Glutamatergic neuron (in vitro differentiated cells): ENCODE measurements around the gene ATP11B. TPM values are rescaled to one million over a fixed set of nuclear protein-coding genes. Genes with fewer than 3 reads are reported as not detected.

Source experiments
- DNase-seq: peaks from one replicate; pipeline ENCODE4 v3.0.0; 2022
- H3K27ac Mint-ChIP-seq: one replicate; pipeline ENCODE4 v1.8.0; 2020; ENCODE audit warnings: mild to moderate bottlenecking, mixed read lengths, inconsistent platforms; ENCODE audit not compliant: unreplicated experiment
- H3K27me3 Mint-ChIP-seq: one replicate; pipeline ENCODE4 v1.8.0; 2020; ENCODE audit warnings: mild to moderate bottlenecking, moderate library complexity, mixed read lengths, inconsistent platforms; ENCODE audit not compliant: unreplicated experiment
- H3K36me3 Mint-ChIP-seq: one replicate; pipeline ENCODE4 v1.8.0; 2020; ENCODE audit warnings: mild to moderate bottlenecking, mixed read lengths, inconsistent platforms; ENCODE audit not compliant: unreplicated experiment
- H3K4me1 Mint-ChIP-seq: one replicate; pipeline ENCODE4 v1.8.0; 2020; ENCODE audit warnings: mild to moderate bottlenecking, low read depth, mixed read lengths, inconsistent platforms; ENCODE audit not compliant: unreplicated experiment
- H3K4me3 Mint-ChIP-seq: one replicate; pipeline ENCODE4 v1.8.0; 2020; ENCODE audit warnings: mild to moderate bottlenecking, mixed read lengths, inconsistent platforms; ENCODE audit not compliant: unreplicated experiment
- H3K9me3 Mint-ChIP-seq: one replicate; pipeline ENCODE4 v1.8.0; 2020; ENCODE audit warnings: mild to moderate bottlenecking, moderate library complexity, mixed read lengths, inconsistent platforms; ENCODE audit not compliant: unreplicated experiment
- total RNA-seq: library from RNA; stranded (reverse); fragmentation: NEBNext Ultra II Directional; extraction: Animal tissue kit (Norgen Biotek cat#: 25700); gene quantifications from one replicate; pipeline ENCODE4 v1.2.1, GENCODE V29; 2021; ENCODE audit not compliant: unreplicated experiment
- TF ChIP-seq, protein P1 (sequence below): fragments of 200-600 bp; sonication (generic); IDR thresholded peaks from one replicate; pipeline ENCODE4 v1.5.0; 2021; ENCODE audit not compliant: partially characterized antibody, unreplicated experiment

ATP11B gene
- total RNA-seq, 1 donor from 2014 or later: 36.2 TPM

DNA sequence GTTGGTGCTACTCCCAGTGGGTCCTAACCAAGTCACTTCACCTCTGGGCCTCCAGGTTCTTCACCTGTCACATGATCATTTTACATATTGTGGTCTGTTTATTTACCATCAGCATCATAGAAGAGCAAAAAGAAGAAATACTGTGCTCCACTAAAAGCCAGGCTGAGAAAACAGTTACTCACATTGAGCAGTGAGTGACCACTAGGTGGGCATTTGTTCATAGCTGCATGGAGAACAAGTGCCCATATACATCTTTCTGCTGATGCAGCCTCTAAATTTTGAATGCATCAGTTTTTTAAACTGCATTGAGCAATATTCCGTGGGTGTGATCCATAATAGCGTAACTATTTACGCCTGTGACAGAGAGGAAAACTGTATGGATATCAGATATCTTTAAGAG, 110.9 kb downstream of the ATP11B start:
- TF ChIP-seq, protein P1, sequence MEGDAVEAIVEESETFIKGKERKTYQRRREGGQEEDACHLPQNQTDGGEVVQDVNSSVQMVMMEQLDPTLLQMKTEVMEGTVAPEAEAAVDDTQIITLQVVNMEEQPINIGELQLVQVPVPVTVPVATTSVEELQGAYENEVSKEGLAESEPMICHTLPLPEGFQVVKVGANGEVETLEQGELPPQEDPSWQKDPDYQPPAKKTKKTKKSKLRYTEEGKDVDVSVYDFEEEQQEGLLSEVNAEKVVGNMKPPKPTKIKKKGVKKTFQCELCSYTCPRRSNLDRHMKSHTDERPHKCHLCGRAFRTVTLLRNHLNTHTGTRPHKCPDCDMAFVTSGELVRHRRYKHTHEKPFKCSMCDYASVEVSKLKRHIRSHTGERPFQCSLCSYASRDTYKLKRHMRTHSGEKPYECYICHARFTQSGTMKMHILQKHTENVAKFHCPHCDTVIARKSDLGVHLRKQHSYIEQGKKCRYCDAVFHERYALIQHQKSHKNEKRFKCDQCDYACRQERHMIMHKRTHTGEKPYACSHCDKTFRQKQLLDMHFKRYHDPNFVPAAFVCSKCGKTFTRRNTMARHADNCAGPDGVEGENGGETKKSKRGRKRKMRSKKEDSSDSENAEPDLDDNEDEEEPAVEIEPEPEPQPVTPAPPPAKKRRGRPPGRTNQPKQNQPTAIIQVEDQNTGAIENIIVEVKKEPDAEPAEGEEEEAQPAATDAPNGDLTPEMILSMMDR: no peak
- no peak overlapping the region for H3K4me3 Mint-ChIP-seq
- no peaks in the 10 kb centered on the region for H3K4me1 Mint-ChIP-seq
- no peaks in the 10 kb centered on the region for H3K9me3 Mint-ChIP-seq
- DNase-seq: no peak
- H3K36me3 Mint-ChIP-seq: no peaks in the 10 kb centered on the region
- no peak overlapping the region for H3K27ac Mint-ChIP-seq
- no peaks in the 10 kb centered on the region for H3K27me3 Mint-ChIP-seq

DNA sequence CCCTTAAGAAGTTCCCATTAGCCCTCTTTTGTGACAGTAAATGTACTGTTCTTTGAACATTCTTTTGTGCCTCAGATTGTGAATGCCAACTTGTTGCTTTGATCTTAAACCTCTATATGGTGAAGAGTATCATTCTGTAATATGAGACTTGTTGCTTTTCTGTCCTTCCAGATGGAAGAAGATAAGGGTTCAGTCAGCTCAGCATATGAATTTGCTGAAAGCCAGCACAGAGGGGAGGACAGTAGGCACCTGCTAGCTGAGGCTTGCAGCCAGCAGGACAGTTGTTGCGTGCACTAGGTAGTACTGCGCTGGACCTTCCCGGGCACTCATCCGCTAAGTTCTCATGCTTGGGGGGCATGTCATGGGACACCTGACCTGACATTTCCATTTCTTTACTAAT, 112.3 kb downstream of the ATP11B start:
- H3K27me3 Mint-ChIP-seq: no peaks in the 10 kb centered on the region
- no peak overlapping the region for H3K27ac Mint-ChIP-seq
- no peak overlapping the region for H3K4me3 Mint-ChIP-seq
- no peaks in the 10 kb centered on the region for H3K36me3 Mint-ChIP-seq
- H3K4me1 Mint-ChIP-seq: no peaks in the 10 kb centered on the region
- TF ChIP-seq, protein P1: no peak
- no peak for DNase-seq
- no peaks in the 10 kb centered on the region for H3K9me3 Mint-ChIP-seq

DNA sequence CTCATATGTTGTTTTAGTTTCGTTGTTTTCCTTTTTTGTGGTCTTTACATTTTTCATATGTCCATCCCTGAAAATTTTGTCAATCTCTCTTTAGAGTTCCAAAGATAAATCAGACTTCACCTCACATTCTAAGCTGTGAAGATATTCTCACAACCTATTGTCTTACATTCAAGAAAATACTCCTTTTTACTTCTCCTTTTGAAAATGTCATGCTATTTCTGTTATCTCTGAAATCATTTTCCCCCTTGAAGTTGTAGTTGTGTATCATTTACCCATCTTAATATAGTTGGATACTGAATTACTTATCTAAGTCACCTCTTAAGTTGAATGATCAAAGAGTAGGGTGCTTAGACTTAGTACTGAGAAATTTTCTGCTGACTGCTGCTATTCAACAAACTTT, 112.7 kb downstream of the ATP11B start:
- Mint-ChIP-seq H3K36me3 (no peaks in the 10 kb centered on the region), H3K4me1 (no peaks in the 10 kb centered on the region), H3K27ac (no peak overlapping the region), H3K27me3 (no peaks in the 10 kb centered on the region), H3K9me3 (no peaks in the 10 kb centered on the region), H3K4me3 (no peak overlapping the region)
- TF ChIP-seq, protein P1: no peak
- DNase-seq: no peak

DNA sequence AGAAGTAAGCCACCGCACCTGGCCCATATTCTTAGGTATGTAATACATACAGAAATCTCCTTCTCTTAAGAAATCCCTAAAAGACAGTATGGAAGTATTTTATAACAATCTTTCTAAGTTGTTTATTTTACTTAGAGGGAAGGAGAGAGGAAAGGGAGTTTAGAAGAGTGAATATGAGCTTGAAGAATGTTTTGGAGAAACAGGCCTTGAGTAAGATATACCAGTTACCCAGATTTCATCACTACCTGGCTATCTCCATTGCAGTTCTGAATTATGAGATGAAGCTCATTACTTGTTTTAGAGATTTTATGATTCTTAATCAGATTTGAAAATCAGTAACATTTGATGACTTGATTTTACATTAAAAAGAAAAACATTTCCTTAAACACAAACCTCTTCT, 115.2 kb downstream of the ATP11B start:
- no peak for DNase-seq
- H3K9me3 Mint-ChIP-seq: no peaks in the 10 kb centered on the region
- no peak overlapping the region for H3K27ac Mint-ChIP-seq
- H3K27me3 Mint-ChIP-seq: no peaks in the 10 kb centered on the region
- no peaks in the 10 kb centered on the region for H3K36me3 Mint-ChIP-seq
- TF ChIP-seq, protein P1: no peak
- H3K4me1 Mint-ChIP-seq: no peaks in the 10 kb centered on the region
- H3K4me3 Mint-ChIP-seq: no peak overlapping the region

DNA sequence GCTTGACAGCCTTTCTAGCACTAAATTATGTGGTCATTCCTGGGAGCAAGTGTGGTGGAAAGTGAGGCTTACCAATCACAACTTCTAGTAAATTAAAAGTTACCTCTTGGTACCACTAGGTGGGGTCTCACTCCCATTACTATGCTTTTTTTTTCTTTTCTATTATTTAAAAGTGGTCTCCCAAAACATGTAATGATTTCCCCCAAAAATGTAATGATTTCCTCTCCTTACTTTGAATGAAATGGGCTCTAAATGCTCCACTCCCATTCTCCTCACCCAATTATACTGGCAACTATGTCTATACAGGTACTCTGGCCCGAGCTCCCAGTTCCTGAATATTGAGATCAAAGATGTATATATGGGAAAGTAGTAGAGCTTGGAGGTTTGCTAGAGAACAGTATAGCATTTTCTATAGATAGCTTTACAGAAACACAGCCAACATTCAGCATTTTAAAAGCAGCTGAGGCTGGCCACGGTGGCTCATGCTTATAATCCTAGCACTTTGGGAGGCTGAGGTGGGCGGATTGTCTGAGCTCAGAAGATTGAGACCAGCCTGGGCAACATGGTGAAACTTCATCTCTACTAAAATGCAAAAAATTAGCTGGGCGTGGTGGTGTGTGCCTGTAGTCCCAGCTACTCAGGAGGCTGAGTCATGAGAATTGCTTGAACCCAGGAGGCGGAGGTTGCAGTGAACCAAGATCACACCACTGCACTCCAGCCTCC, 116.2 kb downstream of the ATP11B start:
- no peak overlapping the region for H3K27ac Mint-ChIP-seq
- TF ChIP-seq, protein P1: peak; percentile 70
- no peak for DNase-seq

More for the DNA sequence above, 116.2 kb downstream of the ATP11B start:
- Mint-ChIP-seq H3K4me3 (no peak overlapping the region), H3K4me1 (no peaks in the 10 kb centered on the region), H3K27me3 (no peaks in the 10 kb centered on the region), H3K9me3 (no peaks in the 10 kb centered on the region), H3K36me3 (no peaks in the 10 kb centered on the region)
